Stomach (tissue), 4 donors: ENCODE data around the gene STON2.

Experiments used
- CTCF ChIP-seq, 7 experiments: fragments of 450-650 bp in 4 of 7; fragments of 200-600 bp in 3 of 7; sonication (generic) in 3 of 7; IDR thresholded peaks; one replicate each; pipeline ENCODE4 v1.5.1; 2016 to 2019; ENCODE audit warnings: antibody characterized with exemption in 7 of 7, control low read depth in 2 of 7, mild to moderate bottlenecking in 1 of 7
- EP300 ChIP-seq: sonication (generic); formaldehyde crosslinking; IDR thresholded peaks from one replicate; pipeline ENCODE4 v1.6.1; 2017; ENCODE audit warnings: antibody characterized with exemption
- POLR2A ChIP-seq, 4 donors: fragments of 450-650 bp; IDR thresholded peaks; one replicate each; pipeline ENCODE4 v1.6.1; 2016; ENCODE audit warnings: antibody characterized with exemption in 4 of 4, control low read depth in 2 of 4, mild to moderate bottlenecking in 1 of 4, moderate library complexity in 1 of 4

DNA sequence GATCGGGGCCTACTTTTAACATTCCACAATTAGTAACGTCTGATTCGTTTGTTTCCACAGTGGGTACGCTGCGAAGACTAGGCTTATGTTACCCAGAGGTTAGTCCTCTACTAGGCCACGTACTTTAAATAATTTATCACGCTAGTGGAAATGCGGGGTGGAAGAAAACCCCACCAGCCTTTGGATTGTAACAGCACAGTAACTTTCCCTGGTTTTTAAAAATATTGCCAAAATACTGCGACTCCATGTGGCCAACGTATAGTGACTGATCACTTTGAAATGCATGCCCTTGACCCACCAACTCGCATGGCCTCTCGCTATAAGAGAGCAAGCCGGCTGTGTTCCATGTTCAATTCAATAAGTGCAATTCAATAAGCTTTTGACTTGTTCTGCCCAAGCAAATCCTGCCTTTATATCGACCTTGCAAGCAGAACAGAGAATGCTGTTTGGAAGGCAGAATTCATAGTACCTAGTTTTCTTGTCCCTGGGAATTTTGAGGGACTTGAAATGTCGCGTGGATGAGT, 178.5 kb downstream of the STON2 start:
- TF ChIP-seq EP300, result no peak
- TF ChIP-seq CTCF (IDR thresholded peaks at IDR 0.05), result no peak
- no peak for TF ChIP-seq POLR2A (IDR thresholded peaks at IDR 0.05)
